Neural cell (in vitro differentiated cells): Measurements from ENCODE around the gene PLD1.

Source experiments
- EZH2 ChIP-seq: fragments of 200-600, 300-800 bp; shearing (Covaris generic), sonication (generic); IDR thresholded peaks from 2 replicates; pipeline ENCODE4 v1.6.1; 2014; ENCODE audit warnings: antibody characterized with exemption, low read length, borderline replicate concordance, mild to moderate bottlenecking; ENCODE audit not compliant: insufficient read depth, poor library complexity, severe bottlenecking
- SMC3 ChIP-seq: fragments of 450-650 bp; conservative IDR thresholded peaks from 2 replicates; pipeline ENCODE4 v1.6.1; 2014; ENCODE audit warnings: antibody characterized with exemption, mild to moderate bottlenecking, moderate library complexity; ENCODE audit not compliant: poor library complexity
- TF ChIP-seq, protein P1 (sequence below): fragments of 450-650 bp; IDR thresholded peaks from 2 replicates; pipeline ENCODE4 v1.5.1; 2014; ENCODE audit warnings: antibody characterized with exemption, mild to moderate bottlenecking, moderate library complexity; ENCODE audit not compliant: poor library complexity, severe bottlenecking

DNA sequence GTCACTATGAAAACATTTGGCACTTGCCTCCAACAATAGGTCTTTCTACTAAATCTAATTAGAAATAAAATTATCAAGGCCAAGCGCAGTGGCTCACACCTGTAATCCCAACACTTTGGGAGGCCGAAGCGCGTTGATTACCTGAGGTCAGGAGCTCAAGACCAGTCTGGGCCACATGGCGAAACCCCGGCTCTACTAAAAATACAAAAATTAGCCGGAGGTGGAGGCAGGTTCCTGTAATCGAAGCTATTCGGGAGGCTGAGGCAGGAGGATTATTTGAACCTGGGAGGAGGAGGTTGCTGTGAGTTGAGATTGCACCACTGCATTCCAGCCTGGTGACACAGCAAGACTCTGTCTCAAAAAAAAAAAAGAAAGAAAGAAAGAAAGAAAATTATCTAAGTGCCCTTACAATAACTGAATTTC lies 1.6 kb upstream of the PLD1 start:
- TF ChIP-seq, protein P1, sequence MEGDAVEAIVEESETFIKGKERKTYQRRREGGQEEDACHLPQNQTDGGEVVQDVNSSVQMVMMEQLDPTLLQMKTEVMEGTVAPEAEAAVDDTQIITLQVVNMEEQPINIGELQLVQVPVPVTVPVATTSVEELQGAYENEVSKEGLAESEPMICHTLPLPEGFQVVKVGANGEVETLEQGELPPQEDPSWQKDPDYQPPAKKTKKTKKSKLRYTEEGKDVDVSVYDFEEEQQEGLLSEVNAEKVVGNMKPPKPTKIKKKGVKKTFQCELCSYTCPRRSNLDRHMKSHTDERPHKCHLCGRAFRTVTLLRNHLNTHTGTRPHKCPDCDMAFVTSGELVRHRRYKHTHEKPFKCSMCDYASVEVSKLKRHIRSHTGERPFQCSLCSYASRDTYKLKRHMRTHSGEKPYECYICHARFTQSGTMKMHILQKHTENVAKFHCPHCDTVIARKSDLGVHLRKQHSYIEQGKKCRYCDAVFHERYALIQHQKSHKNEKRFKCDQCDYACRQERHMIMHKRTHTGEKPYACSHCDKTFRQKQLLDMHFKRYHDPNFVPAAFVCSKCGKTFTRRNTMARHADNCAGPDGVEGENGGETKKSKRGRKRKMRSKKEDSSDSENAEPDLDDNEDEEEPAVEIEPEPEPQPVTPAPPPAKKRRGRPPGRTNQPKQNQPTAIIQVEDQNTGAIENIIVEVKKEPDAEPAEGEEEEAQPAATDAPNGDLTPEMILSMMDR: no peak
- TF ChIP-seq SMC3 (no peak), EZH2 (no peak)
